HG02678 (cell line): Measurements from ENCODE around the gene TTC16.

Experiments used
- ATAC-seq: cut with Tn5 transposase; IDR thresholded peaks from one replicate; pipeline ENCODE4 v1.9.1; 2021; ENCODE audit warnings: mild to moderate bottlenecking, moderate library complexity; ENCODE audit not compliant: unreplicated experiment

TTC16 gene

GRCh38 chr9:127715470-127716337 lies at the start of gene TTC16, which contains the start of gene PTRH1:
Gene TTC16 (plus strand): TSS chr9:127716079. CDS start chr9:127716146, 67 bp downstream.
Gene PTRH1 (minus strand): TSS chr9:127715663. CDS start chr9:127715639, 24 bp downstream.
- peak; percentile 95 for ATAC-seq

GRCh38 chr9:127667127-127667844 lies 48.6 kb upstream of the TTC16 start:
- no peak for ATAC-seq

- no peak for ATAC-seq
Observed at GRCh38 chr9:127667906-127668305, 48.0 kb upstream of the TTC16 start.

- ATAC-seq = no peak
Observed at GRCh38 chr9:127673234-127673633, 42.6 kb upstream of the TTC16 start.

- no peak for ATAC-seq
Observed at GRCh38 chr9:127676638-127677037, 39.2 kb upstream of the TTC16 start.

- no peak for ATAC-seq
Observed at GRCh38 chr9:127679506-127679905, 36.4 kb upstream of the TTC16 start.

GRCh38 chr9:127680226-127680625 lies 35.7 kb upstream of the TTC16 start:
- ATAC-seq = no peak

- no peak for ATAC-seq
Observed at GRCh38 chr9:127680846-127681245, 35.0 kb upstream of the TTC16 start.

- ATAC-seq = no peak
Observed at GRCh38 chr9:127682351-127683136, 33.3 kb upstream of the TTC16 start.

- no peak for ATAC-seq
Observed at GRCh38 chr9:127683723-127684122, 32.2 kb upstream of the TTC16 start.

GRCh38 chr9:127684576-127684975 lies 31.3 kb upstream of the TTC16 start:
- ATAC-seq = no peak

- ATAC-seq = no peak
Observed at GRCh38 chr9:127686461-127687393, 29.2 kb upstream of the TTC16 start.

- ATAC-seq = no peak
Observed at GRCh38 chr9:127689329-127690000, 26.4 kb upstream of the TTC16 start.

- no peak for ATAC-seq
Observed at GRCh38 chr9:127690735-127691134, 25.1 kb upstream of the TTC16 start.

GRCh38 chr9:127692071-127692470 lies 23.8 kb upstream of the TTC16 start:
- ATAC-seq = no peak

- ATAC-seq = no peak
Observed at GRCh38 chr9:127693143-127693542, 22.7 kb upstream of the TTC16 start.

- no peak for ATAC-seq
Observed at GRCh38 chr9:127693697-127694096, 22.2 kb upstream of the TTC16 start.

- no peak for ATAC-seq
Observed at GRCh38 chr9:127694890-127695720, 20.8 kb upstream of the TTC16 start.

- no peak for ATAC-seq
Observed at GRCh38 chr9:127697575-127697974, 18.3 kb upstream of the TTC16 start.
